ENCODE measurements around the gene WDR36.

DNA sequence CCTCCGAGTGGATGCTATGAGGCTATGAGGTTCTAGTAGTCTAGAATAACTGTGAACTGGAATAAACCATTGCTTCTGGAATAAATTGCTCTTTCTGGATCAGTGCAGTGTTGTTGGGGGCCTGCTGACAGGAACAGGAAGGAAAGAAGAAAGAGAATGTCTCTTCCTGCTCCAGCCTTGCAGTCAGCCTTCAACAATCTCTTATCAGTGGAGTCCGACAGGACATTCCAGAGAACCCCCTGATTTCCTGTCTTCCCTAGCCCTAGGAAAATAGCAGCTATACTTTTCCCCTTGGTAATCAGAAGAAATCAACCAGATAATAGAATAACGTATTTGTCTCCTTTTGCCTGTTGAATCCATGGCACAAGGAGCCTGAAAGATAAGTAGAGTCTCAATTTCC lies 55.4 kb downstream of the WDR36 start:
- no peak for TF ChIP-seq SRF (IDR thresholded peaks at IDR 0.05; ENCODE audit: low read depth)
- TF ChIP-seq POLR2A (IDR thresholded peaks at IDR 0.05; ENCODE audit: borderline replicate concordance, extremely low read depth, insufficient read depth, insufficient read length) = no peak
- TF ChIP-seq ZNF274 (IDR thresholded peaks at IDR 0.05; ENCODE audit: low read depth, low read length) = no peak
- no peak for TF ChIP-seq ZFX (IDR thresholded peaks at IDR 0.05)
- no peak for TF ChIP-seq TCF7L2 (IDR thresholded peaks at IDR 0.05; ENCODE audit: borderline replicate concordance, extremely low read depth, insufficient read depth, insufficient read length)
